RWPE2 (cell line): ENCODE data around the gene HADHA.
A peak's percentile ranks its signal among the peaks of the same experiment; 100 is the strongest.
"Not testable (repeated sequence)": the region's sequence is repeated elsewhere in the genome, so short reads cannot be mapped to it uniquely, and the experiment has no call there.

Experiments
- ATAC-seq: fragments of 200-7000 bp; cut with Tn5 transposase; 3 replicates; pipeline ENCODE4 v1.9.1; 2021; ENCODE audit warnings: low read depth
- DNase-seq: peaks from one replicate; pipeline ENCODE4 v3.0.0-alpha.2; 2020; ENCODE audit warnings: low spot score
- H3K27ac ChIP-seq: fragments of 450-650 bp; 2 replicates; pipeline ENCODE4 v1.5.1; 2017; ENCODE audit warnings: mild to moderate bottlenecking; ENCODE audit not compliant: poor library complexity, severe bottlenecking
- H3K27me3 ChIP-seq: fragments of 250-450 bp; sonication (Bioruptor Pico); 2 replicates; pipeline ENCODE4 v1.5.1; 2021; ENCODE audit warnings: mild to moderate bottlenecking, moderate library complexity; ENCODE audit not compliant: insufficient read depth, poor library complexity, severe bottlenecking
- H3K36me3 ChIP-seq: fragments of 250-450 bp; sonication (Bioruptor Pico); 2 replicates; pipeline ENCODE4 v1.5.1; 2020; ENCODE audit warnings: low read depth, mild to moderate bottlenecking, moderate library complexity
- H3K4me1 ChIP-seq: fragments of 250-450 bp; sonication (Bioruptor Pico); 2 replicates; pipeline ENCODE4 v1.5.1; 2021; ENCODE audit warnings: mild to moderate bottlenecking, moderate library complexity; ENCODE audit not compliant: insufficient read depth, poor library complexity, severe bottlenecking
- H3K4me3 ChIP-seq: fragments of 250-450 bp; sonication (Bioruptor Pico); 2 replicates; pipeline ENCODE4 v1.5.1; 2021; ENCODE audit warnings: mild to moderate bottlenecking, moderate library complexity; ENCODE audit not compliant: severe bottlenecking
- H3K9me3 ChIP-seq: fragments of 250-450 bp; sonication (Bioruptor Pico); 2 replicates; pipeline ENCODE4 v1.5.1; 2021; ENCODE audit warnings: mild to moderate bottlenecking, moderate library complexity; ENCODE audit not compliant: severe bottlenecking
- CTCF ChIP-seq: fragments of 450-650 bp; IDR thresholded peaks from one replicate; pipeline ENCODE4 v1.5.1; 2017; ENCODE audit warnings: mild to moderate bottlenecking, moderate library complexity; ENCODE audit not compliant: poor library complexity, severe bottlenecking

HADHA gene

DNA sequence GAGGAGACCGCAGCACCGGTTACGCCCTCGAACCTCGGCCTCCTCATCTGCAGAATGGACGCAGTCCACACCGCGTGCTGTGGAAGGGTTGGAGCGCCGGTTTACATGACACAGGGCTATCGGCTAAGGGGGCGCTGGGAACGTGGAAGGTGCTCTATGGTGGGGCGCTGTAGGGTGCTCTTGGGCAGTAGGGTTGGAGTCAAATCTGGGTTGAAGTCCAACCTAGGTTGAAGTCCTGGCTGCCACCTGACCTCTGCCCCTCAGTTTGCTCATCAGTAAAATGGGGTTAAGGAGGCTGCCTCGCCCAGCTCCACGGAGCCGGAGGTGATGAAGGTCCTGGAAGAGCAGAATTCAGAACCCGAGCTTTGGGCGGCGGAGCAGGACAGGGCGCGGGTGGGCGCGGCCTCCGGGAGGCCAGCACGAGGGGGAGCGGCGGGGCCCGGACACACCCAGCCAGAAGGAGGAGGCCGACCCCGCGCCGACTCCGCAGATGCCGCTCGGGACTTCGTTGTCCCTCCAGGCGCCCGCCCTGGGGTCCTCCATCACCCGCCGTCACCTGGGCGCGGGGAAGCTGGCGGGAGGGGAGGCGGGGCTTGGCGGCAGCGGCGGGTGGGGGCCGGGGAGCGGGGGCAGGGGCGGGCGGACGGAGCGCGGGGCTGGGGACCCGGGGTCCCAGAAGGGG is 72.1 kb downstream of the HADHA start:
- DNase-seq (no peak), ATAC-seq (no peak)
- TF ChIP-seq CTCF, result no peak
- Histone ChIP-seq H3K36me3 (no peaks in the 10 kb centered on the region), H3K27ac (no peak overlapping the region), H3K9me3 (no peaks in the 10 kb centered on the region), H3K4me1 (no peaks in the 10 kb centered on the region), H3K27me3 (no peaks in the 10 kb centered on the region), H3K4me3 (peak overlapping the region; percentile 14)

GRCh38 chr2:26170795-26171194 is 73.6 kb downstream of the HADHA start:
- H3K27ac ChIP-seq, result no peak overlapping the region
- DNase-seq (no peak), ATAC-seq (no peak)
- no peak for TF ChIP-seq CTCF
- H3K4me3 ChIP-seq, result no peak overlapping the region
- H3K27me3 ChIP-seq, result no peaks in the 10 kb centered on the region
- H3K4me1 ChIP-seq, result no peaks in the 10 kb centered on the region
- H3K9me3 ChIP-seq, result no peaks in the 10 kb centered on the region
- no peaks in the 10 kb centered on the region for H3K36me3 ChIP-seq

DNA sequence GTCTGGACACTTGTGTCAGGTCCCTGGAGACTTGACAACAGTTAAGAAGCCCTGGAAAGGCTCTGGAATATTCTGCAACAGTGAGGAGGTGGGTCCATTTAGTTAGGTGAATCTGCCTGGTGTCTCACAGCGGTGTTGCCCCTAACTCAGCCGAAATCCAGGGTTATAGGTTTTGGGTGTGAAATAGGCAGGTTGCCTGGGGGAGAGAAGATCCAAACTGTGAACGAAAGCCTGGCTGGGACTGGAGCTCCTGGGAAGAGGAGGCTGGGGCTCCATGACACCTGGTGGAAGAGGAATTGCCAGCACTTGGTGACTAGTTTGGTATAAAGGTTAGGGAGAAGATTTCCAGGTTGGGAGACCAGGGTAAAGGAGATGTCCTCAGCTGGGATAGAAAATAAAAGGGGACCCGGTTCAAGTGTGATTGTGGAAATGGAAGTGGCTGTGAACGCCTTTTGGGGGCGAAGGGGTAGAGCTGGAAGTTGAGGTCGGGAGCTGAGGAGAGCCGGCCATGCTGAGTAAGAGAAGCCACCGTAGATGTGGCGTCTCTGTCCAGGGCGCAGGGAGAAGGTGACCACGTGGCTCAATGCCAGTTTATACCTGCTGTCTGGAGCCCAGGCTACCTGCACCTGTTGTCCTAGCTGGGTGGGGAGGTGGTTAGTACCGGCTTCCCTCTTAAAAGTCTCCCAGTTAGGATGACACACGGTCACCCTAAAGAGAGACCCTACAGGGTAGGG is 74.6 kb downstream of the HADHA start:
- Histone ChIP-seq H3K9me3 (no peaks in the 10 kb centered on the region), H3K4me3 (no peak overlapping the region), H3K27ac (no peak overlapping the region), H3K36me3 (no peaks in the 10 kb centered on the region), H3K27me3 (no peaks in the 10 kb centered on the region), H3K4me1 (no peaks in the 10 kb centered on the region)
- TF ChIP-seq CTCF, result no peak
- no peak for ATAC-seq
- no peak for DNase-seq

GRCh38 chr2:26169226-26169625 is 75.2 kb downstream of the HADHA start:
- H3K27me3 ChIP-seq, result no peaks in the 10 kb centered on the region
- H3K27ac ChIP-seq, result no peak overlapping the region
- DNase-seq, result no peak
- H3K4me3 ChIP-seq, result no peak overlapping the region
- no peak for TF ChIP-seq CTCF
- H3K9me3 ChIP-seq, result no peaks in the 10 kb centered on the region
- no peaks in the 10 kb centered on the region for H3K4me1 ChIP-seq
- ATAC-seq, result no peak
- no peaks in the 10 kb centered on the region for H3K36me3 ChIP-seq

GRCh38 chr2:26168785-26169184 is 75.6 kb downstream of the HADHA start:
- no peak for TF ChIP-seq CTCF
- H3K4me3 ChIP-seq, result no peak overlapping the region
- DNase-seq, result no peak
- H3K27me3 ChIP-seq, result no peaks in the 10 kb centered on the region
- H3K36me3 ChIP-seq, result no peaks in the 10 kb centered on the region
- no peaks in the 10 kb centered on the region for H3K4me1 ChIP-seq
- no peak overlapping the region for H3K27ac ChIP-seq
- no peaks in the 10 kb centered on the region for H3K9me3 ChIP-seq
- no peak for ATAC-seq

- H3K9me3 ChIP-seq, H3K27me3 ChIP-seq, H3K4me1 ChIP-seq, ATAC-seq, H3K36me3 ChIP-seq, DNase-seq, H3K4me3 ChIP-seq, H3K27ac ChIP-seq: not testable (repeated sequence)
Observed at GRCh38 chr2:26166541-26166940, 77.9 kb downstream of the HADHA start.
